Measurements from ENCODE around the gene ZNF280C. TPM values are rescaled to one million over a fixed set of nuclear protein-coding genes. Genes with fewer than 3 reads are reported as not detected.

The ZNF280C gene
- total RNA-seq, 1 experiment from 2014 or later: 10.5 TPM

DNA sequence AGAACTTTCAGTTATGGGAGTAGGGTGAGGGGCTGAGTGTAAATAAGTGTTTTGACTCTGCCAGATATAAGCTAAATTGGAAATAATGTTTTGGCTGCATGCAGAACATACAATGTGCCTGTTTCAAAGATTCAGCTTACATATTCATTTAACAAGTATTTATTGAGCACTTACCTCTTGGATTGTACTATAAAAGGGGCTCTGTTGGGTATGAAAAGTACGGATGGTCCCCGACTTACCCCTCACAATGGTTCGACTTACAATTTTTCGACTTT is 102.3 kb downstream of the ZNF280C start:
- no peak for DNase-seq (ENCODE audit: low read depth, low spot score)
- in situ Hi-C loops (cut with HindIII; ENCODE audit: low pct_unique_long_range_greater_than_20kb, low sequenced_read_pairs): no loop called here

DNA sequence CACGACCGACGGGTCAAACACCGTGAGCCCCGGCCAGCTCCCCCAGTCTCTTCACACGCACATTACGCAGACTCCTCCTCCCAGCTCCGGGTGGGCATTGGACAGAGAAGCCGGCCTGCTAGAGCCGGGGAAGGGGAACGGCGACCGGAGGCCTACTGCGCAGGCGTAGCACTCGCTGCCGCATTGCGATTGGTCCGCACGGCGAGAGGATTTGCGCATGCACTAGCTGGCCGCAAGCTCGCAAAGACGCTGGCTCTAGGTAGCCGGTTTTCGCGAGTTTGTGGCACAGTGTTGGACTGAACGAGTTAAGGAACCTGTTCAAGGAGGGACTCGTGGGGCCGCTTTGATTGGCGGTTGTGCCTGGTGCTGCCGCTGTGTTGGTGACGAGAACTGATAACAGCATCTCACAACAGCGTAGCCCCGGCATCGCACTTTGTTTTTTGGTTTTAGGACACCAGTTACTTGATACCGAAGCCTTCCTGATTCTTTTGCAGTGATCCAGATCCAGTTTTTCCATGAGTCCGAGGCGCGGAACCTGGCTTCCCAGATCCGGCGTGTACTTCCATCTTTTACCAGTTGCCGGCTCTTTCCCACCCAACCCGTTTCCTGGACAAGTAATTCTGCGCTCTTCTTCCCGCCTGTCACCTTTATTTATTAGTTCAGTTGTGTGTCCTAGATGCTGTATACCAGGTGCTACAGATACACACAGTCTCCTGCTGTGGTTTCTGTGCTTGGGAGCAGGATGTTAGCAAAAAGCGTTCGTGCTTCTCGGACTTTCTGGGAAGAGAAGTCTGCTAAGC is 102.8 kb downstream of the ZNF280C start, which contains the start of gene AIFM1:
TSS of gene AIFM1 (minus strand) at position 139 of the 800 bp plus-strand sequence. CDS start 185 bp downstream, outside the sequence.
- peak; percentile 94 for DNase-seq (ENCODE audit: low read depth, low spot score)
- in situ Hi-C loops (cut with HindIII; ENCODE audit: low pct_unique_long_range_greater_than_20kb, low sequenced_read_pairs): no loop called here

DNA sequence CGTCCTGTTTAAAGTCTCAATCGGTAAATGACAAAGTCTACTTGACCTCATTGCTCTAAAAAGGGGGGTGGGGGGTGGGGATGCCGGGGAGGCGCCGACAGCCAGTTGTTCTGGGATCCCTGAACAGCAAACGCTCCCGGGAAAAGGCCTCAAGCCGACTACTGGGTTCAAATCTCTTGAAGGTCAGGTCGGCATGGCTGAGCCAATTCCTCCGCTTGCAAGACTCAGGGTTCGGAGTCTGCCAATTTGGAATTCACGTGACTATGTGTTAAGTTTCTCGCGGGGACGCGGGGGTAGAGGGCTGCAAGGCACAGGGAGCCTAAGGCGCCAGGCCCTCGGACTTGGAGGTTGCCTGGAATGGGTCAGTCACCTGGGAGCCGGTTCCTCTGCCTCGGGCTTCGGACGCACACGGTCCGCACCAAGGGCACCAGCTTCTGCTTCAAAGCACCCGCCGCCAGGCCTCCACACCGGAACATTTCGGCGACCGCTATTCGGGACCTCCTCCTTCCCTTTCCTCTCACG is 103.5 kb downstream of the ZNF280C start:
- in situ Hi-C loops (cut with HindIII; ENCODE audit: low pct_unique_long_range_greater_than_20kb, low sequenced_read_pairs): no loop called here
- DNase-seq (ENCODE audit: low read depth, low spot score): no peak

DNA sequence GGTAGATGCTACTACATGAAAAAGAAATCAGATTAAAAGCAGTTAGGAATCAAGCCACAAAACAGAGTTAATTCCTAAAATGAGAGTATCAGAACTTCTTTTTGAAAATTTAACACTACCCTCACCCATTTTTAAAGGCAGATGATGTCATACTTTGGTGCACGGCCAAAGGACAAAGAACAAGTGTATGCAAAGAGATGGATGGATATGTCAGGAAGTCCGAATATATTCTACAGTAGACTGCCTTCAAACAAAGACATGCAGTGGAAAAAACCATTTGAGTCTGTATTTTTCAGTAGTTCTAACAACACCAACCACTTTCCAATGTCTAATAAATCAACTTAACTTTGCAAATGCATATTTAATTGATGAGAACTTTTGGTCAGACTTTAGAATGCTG is 105.3 kb downstream of the ZNF280C start:
- DNase-seq (ENCODE audit: low read depth, low spot score): no peak
- in situ Hi-C loops (cut with HindIII; ENCODE audit: low pct_unique_long_range_greater_than_20kb, low sequenced_read_pairs): no loop called here

DNA sequence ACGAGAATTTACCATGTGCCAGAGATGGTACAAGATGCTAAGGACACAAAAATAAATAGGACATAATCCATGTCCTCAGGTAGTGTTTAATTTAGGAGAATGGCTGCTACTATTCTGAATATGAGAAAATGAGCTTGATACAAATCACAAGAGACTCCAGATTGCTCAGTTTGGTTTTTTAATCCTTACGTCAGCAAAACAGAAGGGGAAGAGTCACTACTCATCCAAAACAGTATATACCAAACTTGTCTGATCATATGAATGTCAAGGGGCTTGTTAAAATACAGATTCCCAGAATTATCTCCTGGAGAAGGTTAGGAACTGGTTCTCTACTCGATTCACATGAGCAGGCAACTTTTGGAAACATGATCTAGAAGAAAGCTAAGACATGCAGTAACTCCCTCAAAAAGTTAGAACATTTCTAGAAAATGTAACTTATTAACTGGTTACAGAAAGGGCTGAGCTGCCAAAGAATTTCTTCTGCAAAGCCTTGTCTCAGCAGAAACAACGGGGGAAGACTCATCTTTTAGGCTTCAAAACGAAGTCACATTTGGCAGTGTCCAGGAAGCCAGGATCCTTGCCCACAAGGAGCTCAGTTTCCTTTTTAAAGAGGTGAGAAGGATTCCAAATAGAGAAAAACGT is 106.5 kb downstream of the ZNF280C start:
- DNase-seq (ENCODE audit: low read depth, low spot score): no peak
- in situ Hi-C loops (cut with HindIII; ENCODE audit: low pct_unique_long_range_greater_than_20kb, low sequenced_read_pairs): no loop called here

DNA sequence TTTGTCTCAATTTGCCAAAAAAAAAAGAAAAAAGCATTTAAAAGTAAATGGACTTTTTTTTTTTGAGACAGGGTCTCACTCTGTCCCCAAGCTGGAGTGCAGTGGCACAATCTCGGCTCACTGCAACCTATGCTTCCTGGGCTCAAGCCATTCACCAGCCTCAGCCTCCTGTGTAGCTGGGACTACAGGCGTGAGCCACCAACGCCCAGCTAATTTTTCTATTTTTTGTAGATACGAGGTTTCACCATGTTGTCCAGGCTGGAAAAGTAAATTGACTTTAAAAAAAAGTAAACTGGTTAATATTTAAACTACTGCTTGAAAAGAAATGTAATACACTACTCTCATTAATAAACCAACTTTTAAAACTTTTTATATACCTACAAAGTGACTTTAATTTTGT is 108.9 kb downstream of the ZNF280C start:
- no peak for DNase-seq (ENCODE audit: low read depth, low spot score)
- in situ Hi-C loops (cut with HindIII; ENCODE audit: low pct_unique_long_range_greater_than_20kb, low sequenced_read_pairs): no loop called here

DNA sequence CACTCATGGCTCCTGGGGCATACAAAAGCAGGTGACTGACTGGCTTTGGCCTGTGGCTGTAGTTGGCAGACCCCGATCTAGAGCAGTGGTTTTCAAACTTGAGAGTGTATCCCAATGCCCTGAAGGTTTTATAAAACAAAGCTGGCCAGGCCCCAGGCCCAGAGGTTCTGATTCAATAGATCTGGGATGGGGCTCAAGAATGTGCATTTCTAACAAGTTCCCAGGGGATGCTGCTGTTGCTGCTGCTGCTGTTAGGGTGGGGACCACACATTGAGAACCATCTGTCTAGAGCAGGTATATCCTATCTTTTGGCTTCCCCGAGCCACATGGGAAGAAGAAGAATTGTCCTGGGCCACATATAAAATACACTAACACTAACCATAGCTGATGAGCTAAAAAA is 110.4 kb downstream of the ZNF280C start:
- DNase-seq (ENCODE audit: low read depth, low spot score): no peak
- in situ Hi-C loops (cut with HindIII; ENCODE audit: low pct_unique_long_range_greater_than_20kb, low sequenced_read_pairs): no loop called here

DNA sequence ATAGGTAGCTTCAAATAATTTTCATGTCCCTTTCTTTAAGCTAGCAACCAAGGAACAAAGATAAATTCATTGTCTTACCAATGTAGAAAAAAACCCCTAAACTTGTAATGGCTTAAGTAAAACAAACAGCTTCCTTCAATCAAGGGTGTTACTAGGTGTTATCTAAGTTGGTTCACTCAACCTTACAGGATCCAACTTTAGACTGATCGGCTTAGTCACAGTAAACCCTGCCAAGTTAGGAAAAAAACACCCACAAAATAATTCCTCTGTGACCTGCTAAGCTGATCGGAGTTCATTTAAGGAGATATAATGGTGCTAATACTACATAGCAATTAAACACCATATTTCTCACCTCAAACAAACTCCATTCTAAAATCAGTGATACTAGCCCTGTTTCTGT is 113.1 kb downstream of the ZNF280C start:
- in situ Hi-C loops (cut with HindIII; ENCODE audit: low pct_unique_long_range_greater_than_20kb, low sequenced_read_pairs): no loop called here
- DNase-seq (ENCODE audit: low read depth, low spot score): no peak

Small RNA genes within 50 kb of the gene (small RNA-seq; reads per million reads assigned to genes)
- 0 reads per million in 2 experiments for gene RNU6-1130P

Other genes with a start within 250 kb of the ZNF280C start
- 4.9 and 5.5 TPM in 2 replicates for gene ELF4, start 158.4 kb downstream of the ZNF280C start, total RNA-seq (2014; rRNA removed; shearing (Covaris generic))
- gene AIFM1, start 103.1 kb downstream of the ZNF280C start, total RNA-seq (2014; rRNA removed; shearing (Covaris generic)): 71.0 and 77.5 TPM in 2 replicates
- 0.18 TPM in 1 of 2 replicates, not detected in the other for gene RAB33A, start 96.9 kb downstream of the ZNF280C start, total RNA-seq (2014; rRNA removed; shearing (Covaris generic))
- gene SLC25A14, start 71.0 kb upstream of the ZNF280C start, total RNA-seq (2014; rRNA removed; shearing (Covaris generic)): 13.3 and 13.4 TPM in 2 replicates
- not detected in 2 replicates for gene GPR119, start 116.8 kb upstream of the ZNF280C start, total RNA-seq (2014; rRNA removed; shearing (Covaris generic))
- gene RBMX2, start 133.1 kb upstream of the ZNF280C start, total RNA-seq (2014; rRNA removed; shearing (Covaris generic)): 39.0 and 40.1 TPM in 2 replicates